Measurements from ENCODE around the gene DNAJC21. TPM values are rescaled to one million over a fixed set of nuclear protein-coding genes. Genes with fewer than 3 reads are reported as not detected.

Gene DNAJC21
- total and polyA plus RNA-seq, 2 of the 4 experiments (the other 2 are of a cell fraction): 8.8 to 12.7 TPM

GRCh38 chr5:34892414-34892813, 36.9 kb upstream of the DNAJC21 start:
- H3K23ac ChIP-seq (ENCODE audit: low read depth, low read length): no peak overlapping the region
- DNase-seq (no peak), ATAC-seq (ENCODE audit: low read depth) (no peak)
- no peaks in the 10 kb centered on the region for H3K4me1 ChIP-seq (ENCODE audit: control insufficient read depth, insufficient read depth, low read length)
- WGBS, 2 experiments (ENCODE audit: extremely low coverage in 2 of 2, insufficient read length in 1 of 2): 100% methylated on average over 4 of the region's 6 CpGs; no CpG with 5 or more reads in 1 of the 2 experiments
- in situ Hi-C loops (cut with MboI; ENCODE audit: low sequenced_read_pairs): loop anchor here (5.0 to 25.0 kb wide), 2 partner anchors 415 to 905 kb away; partner anchors contain the start of gene SLC45A2
- H4K5ac ChIP-seq (ENCODE audit: low read depth, low read length): no peak overlapping the region
- no peaks in the 10 kb centered on the region for H4K20me1 ChIP-seq (ENCODE audit: insufficient read depth, low read length)
- H3K27ac ChIP-seq (ENCODE audit: insufficient read depth, low read length): no peak overlapping the region
- H3K14ac ChIP-seq (replicated peaks; ENCODE audit: low read depth, low read length): 0 out of 2 replicates have a peak overlapping the region, but pooled peaks have one; percentile 6
- no peak overlapping the region for H3K4me2 ChIP-seq (ENCODE audit: low read depth, low read length)
- no peak overlapping the region for H2BK120ac ChIP-seq (ENCODE audit: low read depth, low read length)
- H3K4ac ChIP-seq (ENCODE audit: low read depth, low read length): no peak overlapping the region
- H4K91ac ChIP-seq (ENCODE audit: insufficient read depth, low read depth, low read length): no peak overlapping the region
- dilution Hi-C loops (cut with HindIII; ENCODE audit: low sequenced_read_pairs, unreplicated experiment): no loop called here
- H3K18ac ChIP-seq (ENCODE audit: low read depth, low read length): no peak overlapping the region
- POLR2A ChIA-PET (ENCODE audit: unreplicated experiment): no interaction called here
- no peak overlapping the region for H2AK9ac ChIP-seq (replicated peaks; ENCODE audit: low read depth, low read length, poor library complexity)
- H4K8ac ChIP-seq (ENCODE audit: low read depth in 2 of 2, low read length in 2 of 2): no peak overlapping the region
- no peaks in the 10 kb centered on the region for H3K9me3 ChIP-seq (ENCODE audit: control insufficient read depth, insufficient read depth, low read length)
- H2AFZ ChIP-seq (replicated peaks; ENCODE audit: low read length, poor library complexity): no peak overlapping the region
- H3K56ac ChIP-seq (ENCODE audit: extremely low read depth, insufficient read depth, low read length): no peak overlapping the region
- H3K79me1 ChIP-seq (ENCODE audit: low read depth in 1 of 2, low read length in 2 of 2): no peaks in the 10 kb centered on the region
- no peak overlapping the region for H2BK20ac ChIP-seq (ENCODE audit: low read depth, low read length)
- CTCF ChIA-PET: interaction anchor here (2.1 kb wide), 1 partner anchor 407 kb away, joined by 7 read pairs; no protein-coding TSS in a partner anchor
- H3K36me3 ChIP-seq (ENCODE audit: control insufficient read depth, insufficient read depth, low read length): 0 out of 2 replicates have a peak, but pooled peaks cover 3% of the 10 kb centered on the region
- H3K4me3 ChIP-seq (ENCODE audit: insufficient read depth, low read depth, low read length): no peak overlapping the region
- H2AK5ac ChIP-seq (ENCODE audit: low read depth, low read length): no peak overlapping the region
- H2BK5ac ChIP-seq (ENCODE audit: low read depth, low read length, poor library complexity, severe bottlenecking): no peak overlapping the region
- BruUV-seq (replicated peaks): no TSS peak
- H3K9me1 ChIP-seq (ENCODE audit: insufficient read depth, low read length): no peaks in the 10 kb centered on the region
- H2BK15ac ChIP-seq (ENCODE audit: low read depth, low read length): no peak overlapping the region
- peaks cover 2% of the 10 kb centered on the region; the same call in 1 of the 2 replicates for H3K27me3 ChIP-seq (ENCODE audit: control insufficient read depth, insufficient read depth, low read length)
- intact Hi-C loops (cut with micrococcal nuclease): no loop called here
- no peak overlapping the region for H3K9ac ChIP-seq (ENCODE audit: low read depth, low read length)
- TF ChIP-seq MAZ (IDR thresholded peaks at IDR 0.05; ENCODE audit: borderline replicate concordance, low read depth, low read length) (no peak), SMC3 (IDR thresholded peaks at IDR 0.05; ENCODE audit: low read depth, low read length) (no peak), RFX5 (IDR thresholded peaks at IDR 0.05; ENCODE audit: low read depth, low read length) (no peak), RAD21 (IDR thresholded peaks at IDR 0.05; ENCODE audit: low read length) (no peak), CHD1 (IDR thresholded peaks at IDR 0.05; ENCODE audit: low read depth, low read length) (no peak), ELK1 (IDR thresholded peaks at IDR 0.05; ENCODE audit: borderline replicate concordance, low read depth, low read length) (no peak), RCOR1 (IDR thresholded peaks at IDR 0.05; ENCODE audit: insufficient replicate concordance, low read length) (no peak), MAFK (IDR thresholded peaks at IDR 0.05; ENCODE audit: low read depth, low read length) (no peak), BHLHE40 (IDR thresholded peaks at IDR 0.05; ENCODE audit: low read depth, low read length) (no peak), USF2 (IDR thresholded peaks at IDR 0.05; ENCODE audit: low read depth, low read length) (no peak), CEBPB (IDR thresholded peaks at IDR 0.05; ENCODE audit: low read depth, low read length) (no peak), POLR2A (IDR thresholded peaks at IDR 0.05; ENCODE audit: low read depth, low read length) (no peak), CTCF (conservative IDR thresholded peaks at IDR 0.05; ENCODE audit: low read depth, low read length) (no peak), MXI1 (IDR thresholded peaks at IDR 0.05; ENCODE audit: borderline replicate concordance, low read depth, low read length) (no peak), FOS (IDR thresholded peaks at IDR 0.05; ENCODE audit: low read depth, low read length) (no peak), NFE2L2 (IDR thresholded peaks at IDR 0.05; ENCODE audit: low read depth, low read length) (no peak)

Data from IMR-90 (cell line).